SK-N-SH treated with all-trans-retinoic acid at 6 μM for 48 hours (cell line): ENCODE results near the gene PTPRN2.

Source experiments
- BACH2 ChIP-seq: fragments of 250-450 bp; sonication (Bioruptor Pico); IDR thresholded peaks from 2 replicates; pipeline ENCODE4 v1.9.0; 2021; ENCODE audit warnings: mild to moderate bottlenecking, borderline replicate concordance
- GLIS3 ChIP-seq: fragments of 250-450 bp; sonication (Bioruptor Pico); IDR thresholded peaks from 2 replicates; pipeline ENCODE4 v1.5.0; 2020; ENCODE audit warnings: mild to moderate bottlenecking, moderate library complexity
- OSR1 ChIP-seq: fragments of 250-450 bp; sonication (Bioruptor Pico); IDR thresholded peaks from 2 replicates; pipeline ENCODE4 v1.8.0; 2022; ENCODE audit warnings: moderate library complexity, mild to moderate bottlenecking, inconsistent platforms
- PPARA ChIP-seq: fragments of 250-450 bp; sonication (Bioruptor Pico); IDR thresholded peaks from 2 replicates; pipeline ENCODE4 v1.5.0; 2020; ENCODE audit warnings: mild to moderate bottlenecking, borderline replicate concordance
- TOX ChIP-seq: fragments of 250-450 bp; sonication (Bioruptor Pico); IDR thresholded peaks from 2 replicates; pipeline ENCODE4 v1.8.0; 2021; ENCODE audit warnings: mild to moderate bottlenecking, moderate library complexity, borderline replicate concordance
- ZC3H10 ChIP-seq: fragments of 250-450 bp; sonication (Bioruptor Pico); IDR thresholded peaks from 2 replicates; pipeline ENCODE4 v1.5.1; 2021; ENCODE audit warnings: mild to moderate bottlenecking, moderate library complexity
- ZFP3 ChIP-seq: fragments of 250-450 bp; sonication (Bioruptor Pico); IDR thresholded peaks from 2 replicates; pipeline ENCODE4 v1.5.0; 2020; ENCODE audit warnings: mild to moderate bottlenecking, moderate library complexity
- ZFP30 ChIP-seq: fragments of 450-650 bp; formaldehyde crosslinking; IDR thresholded peaks from 2 replicates; pipeline ENCODE4 v1.5.0; 2022; ENCODE audit warnings: mild to moderate bottlenecking, moderate library complexity
- ZNF70 ChIP-seq: fragments of 450-650 bp; formaldehyde crosslinking; IDR thresholded peaks from 2 replicates; pipeline ENCODE4 v1.5.0; 2020; ENCODE audit warnings: mild to moderate bottlenecking, moderate library complexity
- TF ChIP-seq, protein P1 (sequence below): fragments of 250-450 bp; sonication (Bioruptor Pico); IDR thresholded peaks from 2 replicates; pipeline ENCODE4 v1.8.0; 2020; ENCODE audit warnings: mild to moderate bottlenecking, moderate library complexity, borderline replicate concordance
- TF ChIP-seq, protein P2 (sequence below): fragments of 250-450 bp; sonication (Bioruptor Pico); IDR thresholded peaks from 2 replicates; pipeline ENCODE4 v1.8.0; 2021; ENCODE audit warnings: low read depth, mild to moderate bottlenecking, moderate library complexity, borderline replicate concordance
- TF ChIP-seq, protein P3 (sequence below): fragments of 250-450 bp; sonication (Bioruptor Pico); IDR thresholded peaks from 2 replicates; pipeline ENCODE4 v1.5.1; 2021; ENCODE audit warnings: mild to moderate bottlenecking, moderate library complexity

GRCh38 chr7:158439035-158439434 is 148.6 kb downstream of the PTPRN2 start:
- TF ChIP-seq OSR1 (no peak), ZFP3 (CRISPR knock-in tag) (no peak), ZNF70 (CRISPR knock-in tag) (no peak), BACH2 (no peak), GLIS3 (no peak), ZC3H10 (CRISPR knock-in tag) (no peak), ZFP30 (no peak), TOX (CRISPR knock-in tag) (no peak), PPARA (CRISPR knock-in tag) (no peak)
- TF ChIP-seq, protein P1, sequence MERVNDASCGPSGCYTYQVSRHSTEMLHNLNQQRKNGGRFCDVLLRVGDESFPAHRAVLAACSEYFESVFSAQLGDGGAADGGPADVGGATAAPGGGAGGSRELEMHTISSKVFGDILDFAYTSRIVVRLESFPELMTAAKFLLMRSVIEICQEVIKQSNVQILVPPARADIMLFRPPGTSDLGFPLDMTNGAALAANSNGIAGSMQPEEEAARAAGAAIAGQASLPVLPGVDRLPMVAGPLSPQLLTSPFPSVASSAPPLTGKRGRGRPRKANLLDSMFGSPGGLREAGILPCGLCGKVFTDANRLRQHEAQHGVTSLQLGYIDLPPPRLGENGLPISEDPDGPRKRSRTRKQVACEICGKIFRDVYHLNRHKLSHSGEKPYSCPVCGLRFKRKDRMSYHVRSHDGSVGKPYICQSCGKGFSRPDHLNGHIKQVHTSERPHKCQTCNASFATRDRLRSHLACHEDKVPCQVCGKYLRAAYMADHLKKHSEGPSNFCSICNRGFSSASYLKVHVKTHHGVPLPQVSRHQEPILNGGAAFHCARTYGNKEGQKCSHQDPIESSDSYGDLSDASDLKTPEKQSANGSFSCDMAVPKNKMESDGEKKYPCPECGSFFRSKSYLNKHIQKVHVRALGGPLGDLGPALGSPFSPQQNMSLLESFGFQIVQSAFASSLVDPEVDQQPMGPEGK, result no peak
- TF ChIP-seq, protein P2, sequence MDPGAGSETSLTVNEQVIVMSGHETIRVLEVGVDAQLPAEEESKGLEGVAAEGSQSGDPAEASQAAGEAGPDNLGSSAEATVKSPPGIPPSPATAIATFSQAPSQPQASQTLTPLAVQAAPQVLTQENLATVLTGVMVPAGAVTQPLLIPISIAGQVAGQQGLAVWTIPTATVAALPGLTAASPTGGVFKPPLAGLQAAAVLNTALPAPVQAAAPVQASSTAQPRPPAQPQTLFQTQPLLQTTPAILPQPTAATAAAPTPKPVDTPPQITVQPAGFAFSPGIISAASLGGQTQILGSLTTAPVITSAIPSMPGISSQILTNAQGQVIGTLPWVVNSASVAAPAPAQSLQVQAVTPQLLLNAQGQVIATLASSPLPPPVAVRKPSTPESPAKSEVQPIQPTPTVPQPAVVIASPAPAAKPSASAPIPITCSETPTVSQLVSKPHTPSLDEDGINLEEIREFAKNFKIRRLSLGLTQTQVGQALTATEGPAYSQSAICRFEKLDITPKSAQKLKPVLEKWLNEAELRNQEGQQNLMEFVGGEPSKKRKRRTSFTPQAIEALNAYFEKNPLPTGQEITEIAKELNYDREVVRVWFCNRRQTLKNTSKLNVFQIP (CRISPR knock-in tag), result no peak
- TF ChIP-seq, protein P3, sequence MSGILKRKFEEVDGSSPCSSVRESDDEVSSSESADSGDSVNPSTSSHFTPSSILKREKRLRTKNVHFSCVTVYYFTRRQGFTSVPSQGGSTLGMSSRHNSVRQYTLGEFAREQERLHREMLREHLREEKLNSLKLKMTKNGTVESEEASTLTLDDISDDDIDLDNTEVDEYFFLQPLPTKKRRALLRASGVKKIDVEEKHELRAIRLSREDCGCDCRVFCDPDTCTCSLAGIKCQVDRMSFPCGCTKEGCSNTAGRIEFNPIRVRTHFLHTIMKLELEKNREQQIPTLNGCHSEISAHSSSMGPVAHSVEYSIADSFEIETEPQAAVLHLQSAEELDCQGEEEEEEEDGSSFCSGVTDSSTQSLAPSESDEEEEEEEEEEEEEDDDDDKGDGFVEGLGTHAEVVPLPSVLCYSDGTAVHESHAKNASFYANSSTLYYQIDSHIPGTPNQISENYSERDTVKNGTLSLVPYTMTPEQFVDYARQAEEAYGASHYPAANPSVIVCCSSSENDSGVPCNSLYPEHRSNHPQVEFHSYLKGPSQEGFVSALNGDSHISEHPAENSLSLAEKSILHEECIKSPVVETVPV, result no peak
